Measurements from ENCODE around the gene VPS4B.

- TF ChIP-seq CTCF (IDR thresholded peaks at IDR 0.05) (no peak), POLR2A (IDR thresholded peaks at IDR 0.05) (no peak)
These were observed 27.1 kb upstream of the VPS4B start for GRCh38 chr18:63449426-63449825.

Measured in testis (tissue), 2 donors.